DND-41 (cell line): ENCODE measurements around the gene PGPEP1.

Experiments
- ATAC-seq: fragments of 200-7000 bp; cut with Tn5 transposase; 3 replicates; pipeline ENCODE4 v1.9.1; 2021; ENCODE audit warnings: low read depth; ENCODE audit not compliant: insufficient read depth
- DNase-seq: peaks from one replicate; pipeline ENCODE4 v3.0.0-alpha.2; 2020
- H2AFZ ChIP-seq: 2 replicates; pipeline ENCODE4 v1.6.0; 2012; ENCODE audit warnings: low read depth, low read length
- H3K27ac ChIP-seq: 2 replicates; pipeline ENCODE4 v1.5.1; 2012; ENCODE audit warnings: low read length, inconsistent platforms
- H3K27me3 ChIP-seq: fragments of 200-600 bp; sonication (generic); 2 replicates; pipeline ENCODE4 v1.6.0; 2012; ENCODE audit warnings: low read length, mild to moderate bottlenecking, inconsistent platforms; ENCODE audit not compliant: insufficient read depth, poor library complexity
- H3K36me3 ChIP-seq: 2 replicates; pipeline ENCODE4 v1.5.1; 2012; ENCODE audit warnings: low read length, inconsistent platforms; ENCODE audit not compliant: insufficient read depth
- H3K4me1 ChIP-seq: 2 replicates; pipeline ENCODE4 v1.5.1; 2012; ENCODE audit warnings: mild to moderate bottlenecking, low read length; ENCODE audit not compliant: insufficient read depth
- H3K4me2 ChIP-seq: 2 replicates; pipeline ENCODE4 v1.6.0; 2012; ENCODE audit warnings: mild to moderate bottlenecking, moderate library complexity, low read length, inconsistent platforms; ENCODE audit not compliant: insufficient read depth
- H3K4me3 ChIP-seq, 2 experiments: fragments of 200-600 bp in 1 of 2; shearing (Covaris generic) in 1 of 2; 2 replicates each; pipeline ENCODE4 v1.5.1; 2012 to 2016; ENCODE audit warnings: inconsistent platforms in 2 of 2, low read length in 2 of 2, mild to moderate bottlenecking in 2 of 2, low read depth in 1 of 2, moderate library complexity in 1 of 2
- H3K79me2 ChIP-seq: 2 replicates; pipeline ENCODE4 v1.6.0; 2012; ENCODE audit warnings: low read length, inconsistent platforms; ENCODE audit not compliant: insufficient read depth
- H3K9ac ChIP-seq: 2 replicates; pipeline ENCODE4 v1.6.0; 2012; ENCODE audit warnings: low read depth, mild to moderate bottlenecking, inconsistent platforms, low read length, moderate library complexity
- H3K9me3 ChIP-seq: 2 replicates; pipeline ENCODE4 v1.5.1; 2012; ENCODE audit warnings: low read length, moderate library complexity, mild to moderate bottlenecking, inconsistent platforms; ENCODE audit not compliant: insufficient read depth, severe bottlenecking
- H4K20me1 ChIP-seq: 2 replicates; pipeline ENCODE4 v1.6.0; 2012; ENCODE audit warnings: low read length; ENCODE audit not compliant: insufficient read depth
- CTCF ChIP-seq: IDR thresholded peaks from 2 replicates; pipeline ENCODE4 v1.5.1; 2012; ENCODE audit warnings: borderline replicate concordance, low read length, moderate library complexity, mild to moderate bottlenecking; ENCODE audit not compliant: poor library complexity, severe bottlenecking; ENCODE audit errors: extremely low read depth
- EZH2 ChIP-seq: IDR thresholded peaks from 3 replicates; pipeline ENCODE4 v1.6.1; 2012; ENCODE audit warnings: borderline replicate concordance, low read depth, mild to moderate bottlenecking, moderate library complexity, low read length, inconsistent platforms; ENCODE audit not compliant: severe bottlenecking

The PGPEP1 gene

DNA sequence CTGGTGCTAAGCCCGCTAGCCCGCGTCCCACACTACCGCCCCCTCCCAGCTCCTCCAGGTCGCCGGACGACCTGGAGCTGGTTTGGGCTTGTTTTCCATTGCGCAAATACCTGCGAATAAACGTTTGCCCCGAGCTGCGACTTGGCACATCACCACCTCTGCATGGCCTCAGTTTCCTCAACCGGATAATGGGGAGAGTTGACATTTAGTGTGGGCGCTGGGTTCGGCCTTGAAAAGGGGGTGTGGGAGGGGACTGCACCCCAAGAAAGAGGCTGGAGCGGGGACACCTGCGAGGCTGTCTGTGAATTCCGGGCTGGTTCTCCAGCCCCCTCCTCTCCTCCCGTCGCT, 48.0 kb upstream of the PGPEP1 start:
- no peak for DNase-seq

DNA sequence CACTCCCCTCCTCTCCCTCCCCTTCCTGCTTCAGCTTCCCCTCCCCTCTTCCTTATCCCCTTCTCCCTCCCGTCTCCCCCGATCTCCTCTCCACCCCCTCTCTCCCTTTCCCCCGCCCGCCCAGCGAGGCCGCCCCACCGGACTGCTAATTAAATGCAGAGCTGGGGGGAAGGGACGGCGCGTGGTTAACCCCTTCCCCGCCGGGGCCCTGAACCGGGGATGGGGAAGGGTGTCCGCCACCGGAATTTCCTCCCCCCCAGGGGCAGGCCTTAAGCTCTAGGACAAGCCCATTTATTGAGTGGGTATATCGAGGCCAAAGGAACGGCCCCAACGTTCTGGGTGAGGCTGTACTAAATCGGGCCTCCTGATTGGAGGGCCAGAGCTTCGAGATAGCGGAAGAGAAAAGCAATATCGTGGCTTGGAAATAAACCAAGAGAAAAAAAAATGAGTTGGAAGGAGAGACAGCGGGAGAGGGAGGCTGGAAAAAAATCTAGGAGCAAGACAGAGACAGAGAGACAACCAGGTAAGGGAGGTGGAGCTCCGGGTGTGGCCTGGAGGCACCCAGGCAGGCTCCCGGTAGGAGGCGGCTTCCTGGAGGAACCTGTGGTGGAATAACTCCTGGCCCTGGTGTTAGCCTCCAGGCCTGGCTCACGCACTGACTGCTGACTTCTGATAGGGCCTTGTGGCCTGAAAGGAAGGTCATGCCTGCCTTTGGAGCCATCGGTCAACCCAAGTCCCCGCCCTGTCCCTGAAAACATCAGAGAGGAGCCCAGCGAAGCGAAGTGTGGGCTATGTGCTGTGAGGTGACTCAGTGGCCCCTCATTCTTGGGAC, 47.4 kb upstream of the PGPEP1 start:
- H3K27me3 ChIP-seq = no peaks in the 10 kb centered on the region
- H2AFZ ChIP-seq = peak overlapping the region; percentile 80; the same call in 1 of the 2 replicates
- ATAC-seq (no peak), DNase-seq (peak; percentile 48)
- H3K27ac ChIP-seq = peak overlapping the region; percentile 78; the same call in 1 of the 2 replicates
- H4K20me1 ChIP-seq = no peaks in the 10 kb centered on the region
- peak overlapping the region; percentile 42 to 77; a peak in 3 of 4 replicates for H3K4me3 ChIP-seq
- no peak for TF ChIP-seq EZH2
- TF ChIP-seq CTCF = no peak
- no peaks in the 10 kb centered on the region for H3K36me3 ChIP-seq
- peaks cover 43% of the 10 kb centered on the region for H3K4me1 ChIP-seq
- no peaks in the 10 kb centered on the region for H3K9me3 ChIP-seq
- H3K79me2 ChIP-seq = no peaks in the 10 kb centered on the region
- peak overlapping the region; percentile 96 for H3K4me2 ChIP-seq
- H3K9ac ChIP-seq = peak overlapping the region; percentile 78; the same call in 1 of the 2 replicates

More for the DNA sequence above, 48.0 kb upstream of the PGPEP1 start:
- no peaks in the 10 kb centered on the region for H3K9me3 ChIP-seq
- peak overlapping the region; percentile 78 for H3K27ac ChIP-seq
- no peak for ATAC-seq
- no peaks in the 10 kb centered on the region for H4K20me1 ChIP-seq
- peak overlapping the region; percentile 42 to 77 for H3K4me3 ChIP-seq
- H3K36me3 ChIP-seq = no peaks in the 10 kb centered on the region
- H3K9ac ChIP-seq = peak overlapping the region; percentile 78
- peak overlapping the region; percentile 96 for H3K4me2 ChIP-seq
- peaks cover 43% of the 10 kb centered on the region for H3K4me1 ChIP-seq
- H3K27me3 ChIP-seq = no peaks in the 10 kb centered on the region
- H3K79me2 ChIP-seq = no peaks in the 10 kb centered on the region
- TF ChIP-seq EZH2 = no peak
- no peak for TF ChIP-seq CTCF
- H2AFZ ChIP-seq = peak overlapping the region; percentile 80

- H3K4me3 ChIP-seq = no peak overlapping the region
- H3K36me3 ChIP-seq = no peaks in the 10 kb centered on the region
- no peak overlapping the region for H3K9ac ChIP-seq
- H3K4me1 ChIP-seq = peaks cover 43% of the 10 kb centered on the region
- H3K79me2 ChIP-seq = no peaks in the 10 kb centered on the region
- H3K27me3 ChIP-seq = no peaks in the 10 kb centered on the region
- no peak overlapping the region for H3K4me2 ChIP-seq
- no peak for ATAC-seq
- TF ChIP-seq CTCF = no peak
- no peak for TF ChIP-seq EZH2
- no peak for DNase-seq
- no peak overlapping the region for H3K27ac ChIP-seq
- H3K9me3 ChIP-seq = no peaks in the 10 kb centered on the region
- H4K20me1 ChIP-seq = no peaks in the 10 kb centered on the region
- H2AFZ ChIP-seq = no peak overlapping the region
Observed at GRCh38 chr19:18293642-18294466, 46.5 kb upstream of the PGPEP1 start.
